ENCODE measurements around the gene OCA2.

Gene OCA2

GRCh38 chr15:27806396-27806795, 292.7 kb downstream of the OCA2 start:
- Histone ChIP-seq H3K79me2 (ENCODE audit: insufficient read depth, low read length) (no peaks in the 10 kb centered on the region), H3K9me2 (ENCODE audit: low read depth, low read length) (no peaks in the 10 kb centered on the region), H3K27ac (ENCODE audit: low read depth, low read length, poor library complexity, severe bottlenecking) (no peak overlapping the region), H3K9me3 (ENCODE audit: low read length) (no peaks in the 10 kb centered on the region), H3F3A (ENCODE audit: insufficient read depth, low read length) (no peaks in the 10 kb centered on the region), H2AFZ (ENCODE audit: low read length) (no peak overlapping the region), H3K27me3 (ENCODE audit: insufficient read depth, low read length) (no peaks in the 10 kb centered on the region), H4K20me1 (ENCODE audit: insufficient read depth, low read length) (no peaks in the 10 kb centered on the region), H3K4me3 (ENCODE audit: low read depth, low read length, poor library complexity, severe bottlenecking) (no peak overlapping the region), H3K4me1 (ENCODE audit: insufficient read depth, low read length, severe bottlenecking) (no peaks in the 10 kb centered on the region), H3K4me2 (ENCODE audit: low read length) (no peak overlapping the region), H3K9ac (ENCODE audit: low read length) (no peak overlapping the region), H3K36me3 (ENCODE audit: insufficient read depth, low read length) (no peaks in the 10 kb centered on the region)
- TF ChIP-seq EZH2 (IDR thresholded peaks at IDR 0.05; ENCODE audit: borderline replicate concordance, low read length) (no peak), CTCF (IDR thresholded peaks at IDR 0.05; ENCODE audit: low read length) (no peak)

GRCh38 chr15:27805261-27806220, 293.6 kb downstream of the OCA2 start:
- Histone ChIP-seq H2AFZ (ENCODE audit: low read length) (no peak overlapping the region), H3K4me3 (ENCODE audit: low read depth, low read length, poor library complexity, severe bottlenecking) (no peak overlapping the region), H3K9me3 (ENCODE audit: low read length) (no peaks in the 10 kb centered on the region), H3F3A (ENCODE audit: insufficient read depth, low read length) (no peaks in the 10 kb centered on the region), H3K4me1 (ENCODE audit: insufficient read depth, low read length, severe bottlenecking) (no peaks in the 10 kb centered on the region), H4K20me1 (ENCODE audit: insufficient read depth, low read length) (no peaks in the 10 kb centered on the region), H3K27ac (ENCODE audit: low read depth, low read length, poor library complexity, severe bottlenecking) (no peak overlapping the region), H3K36me3 (ENCODE audit: insufficient read depth, low read length) (no peaks in the 10 kb centered on the region), H3K9ac (ENCODE audit: low read length) (no peak overlapping the region), H3K27me3 (ENCODE audit: insufficient read depth, low read length) (no peaks in the 10 kb centered on the region), H3K9me2 (ENCODE audit: low read depth, low read length) (no peaks in the 10 kb centered on the region), H3K79me2 (ENCODE audit: insufficient read depth, low read length) (no peaks in the 10 kb centered on the region), H3K4me2 (ENCODE audit: low read length) (no peak overlapping the region)
- TF ChIP-seq CTCF (IDR thresholded peaks at IDR 0.05; ENCODE audit: low read length) (no peak), EZH2 (IDR thresholded peaks at IDR 0.05; ENCODE audit: borderline replicate concordance, low read length) (no peak)

- no peaks in the 10 kb centered on the region for H3K9me2 ChIP-seq (ENCODE audit: low read depth, low read length)
- H4K20me1 ChIP-seq (ENCODE audit: insufficient read depth, low read length) = no peaks in the 10 kb centered on the region
- no peaks in the 10 kb centered on the region for H3K36me3 ChIP-seq (ENCODE audit: insufficient read depth, low read length)
- H3K9me3 ChIP-seq (ENCODE audit: low read length) = no peaks in the 10 kb centered on the region
- H3K4me3 ChIP-seq (ENCODE audit: low read depth, low read length, poor library complexity, severe bottlenecking) = no peak overlapping the region
- TF ChIP-seq EZH2 (IDR thresholded peaks at IDR 0.05; ENCODE audit: borderline replicate concordance, low read length) (no peak), CTCF (IDR thresholded peaks at IDR 0.05; ENCODE audit: low read length) (no peak)
- H3K27ac ChIP-seq (ENCODE audit: low read depth, low read length, poor library complexity, severe bottlenecking) = no peak overlapping the region
- H3K4me1 ChIP-seq (ENCODE audit: insufficient read depth, low read length, severe bottlenecking) = no peaks in the 10 kb centered on the region
- no peak overlapping the region for H3K4me2 ChIP-seq (ENCODE audit: low read length)
- no peaks in the 10 kb centered on the region for H3K79me2 ChIP-seq (ENCODE audit: insufficient read depth, low read length)
- no peaks in the 10 kb centered on the region for H3F3A ChIP-seq (ENCODE audit: insufficient read depth, low read length)
- no peak overlapping the region for H3K9ac ChIP-seq (ENCODE audit: low read length)
- H3K27me3 ChIP-seq (ENCODE audit: insufficient read depth, low read length) = no peaks in the 10 kb centered on the region
- H2AFZ ChIP-seq (ENCODE audit: low read length) = no peak overlapping the region
These were observed 294.4 kb downstream of the OCA2 start for GRCh38 chr15:27804569-27805260.
